T-cell (primary cell): ENCODE results near the gene CD3D. TPM values are rescaled to one million over a fixed set of nuclear protein-coding genes. Genes with fewer than 3 reads are reported as not detected.

Source experiments
- ATAC-seq, 4 experiments: fragments of 200-7000 bp in 3 of 4; fragments of 150-1000 bp in 1 of 4; cut with Tn5 transposase; replicated peaks in 1 of 4; 1 replicate in 3 of 4; 2 replicates in 1 of 4; pipeline ENCODE4 v1.10.0; 2021; ENCODE audit warnings: moderate library complexity in 3 of 4, mild to moderate bottlenecking in 2 of 4, moderate number of reproducible peaks in 1 of 4
- CTCF ChIA-PET, 2 donors: fragments of 300-600 bp; sonication (Branson Sonifier 250); formaldehyde crosslinking; loops; one replicate each; lab custom pipeline; 2022; ENCODE audit warnings: antibody characterized with exemption in 2 of 2; lab: Charles Lee
- POLR2A ChIA-PET, 2 donors: fragments of 300-600 bp; sonication (Branson Sonifier 250); formaldehyde crosslinking; loops; one replicate each; lab custom pipeline; 2022; ENCODE audit warnings: antibody characterized with exemption in 2 of 2; lab: Charles Lee
- DNase-seq, 35 experiments: peaks; one replicate each; pipeline versions ENCODE4 v3.0.0 to v3.0.0-alpha.2; 2013 to 2023
- H3K27ac ChIP-seq: one replicate; pipeline ENCODE4 v1.5.1; 2013; ENCODE audit warnings: low read length
- H3K27me3 ChIP-seq, 2 experiments: replicated peaks in 1 of 2; 1 replicate in 1 of 2; 2 replicates in 1 of 2; pipeline versions ENCODE4 v1.6.1 to v1.7.0; 2013; ENCODE audit warnings: low read length in 1 of 2, mixed read lengths in 1 of 2; ENCODE audit not compliant: control insufficient read depth in 2 of 2, insufficient read depth in 2 of 2; ENCODE audit errors: extremely low read depth in 1 of 2
- H3K36me3 ChIP-seq, 2 donors: 1 replicate in 1 of 2; 2 replicates in 1 of 2; pipeline versions ENCODE4 v1.6.1 to v1.7.0; 2013; ENCODE audit warnings: low read length in 1 of 2; ENCODE audit not compliant: control insufficient read depth in 2 of 2, insufficient read depth in 1 of 2; ENCODE audit errors: extremely low read depth in 1 of 2
- H3K4me1 ChIP-seq, 2 experiments: 1 replicate in 1 of 2; 2 replicates in 1 of 2; pipeline versions ENCODE4 v1.6.1 to v1.7.0; 2013; ENCODE audit warnings: low read length in 2 of 2, mixed read lengths in 1 of 2; ENCODE audit not compliant: insufficient read depth in 2 of 2, control insufficient read depth in 1 of 2; ENCODE audit errors: extremely low read depth in 1 of 2
- H3K4me3 ChIP-seq, 2 donors: 1 replicate in 1 of 2; 2 replicates in 1 of 2; pipeline versions ENCODE4 v1.5.1 to v1.7.0; 2013; ENCODE audit warnings: mild to moderate bottlenecking in 2 of 2, low read length in 1 of 2, moderate library complexity in 1 of 2; ENCODE audit not compliant: control insufficient read depth in 1 of 2; ENCODE audit errors: extremely low read depth in 1 of 2
- H3K9me3 ChIP-seq: 2 replicates; pipeline ENCODE4 v1.7.0; 2013
- H3K27ac Mint-ChIP-seq, 2 donors: one replicate each; pipeline ENCODE4 v1.8.0; 2020 to 2021; ENCODE audit warnings: mild to moderate bottlenecking in 2 of 2, mixed read lengths in 2 of 2
- H3K27me3 Mint-ChIP-seq, 2 donors: one replicate each; pipeline ENCODE4 v1.8.0; 2021 to 2022; ENCODE audit warnings: mixed read lengths in 2 of 2
- H3K36me3 Mint-ChIP-seq: one replicate; pipeline ENCODE4 v1.8.0; 2021; ENCODE audit warnings: mixed read lengths
- H3K4me1 Mint-ChIP-seq, 3 donors: one replicate each; pipeline ENCODE4 v1.8.0; 2020 to 2022; ENCODE audit warnings: mixed read lengths in 3 of 3, mild to moderate bottlenecking in 1 of 3
- H3K4me3 Mint-ChIP-seq, 3 donors: one replicate each; pipeline ENCODE4 v1.8.0; 2020 to 2022; ENCODE audit warnings: mild to moderate bottlenecking in 3 of 3, mixed read lengths in 3 of 3, moderate library complexity in 3 of 3
- H3K9me3 Mint-ChIP-seq, 3 donors: one replicate each; pipeline ENCODE4 v1.8.0; 2020 to 2022; ENCODE audit warnings: mixed read lengths in 3 of 3
- WGBS: methylation state at CpG from one replicate; pipeline ENCODE4 v1.1.5; 2013; ENCODE audit warnings: missing lambda C conversion rate; ENCODE audit not compliant: insufficient coverage; 5-methylcytosine and 5-hydroxymethylcytosine counted together
- total RNA-seq, 35 experiments: library from RNA in 6 of 35; stranded (reverse) in 6 of 35; fragments of 120-200 nt in 1 of 35; gene quantifications; one replicate each; pipeline versions ENCODE4 v1.2.1 to v1.2.4 and lab custom pipeline; 2013 to 2026

Gene CD3D
- total RNA-seq, 5 donors from 2014 or later (not counting 1 experiment from before 2014, with no cell fraction given), result 290 to 409 (median 361) TPM

DNA sequence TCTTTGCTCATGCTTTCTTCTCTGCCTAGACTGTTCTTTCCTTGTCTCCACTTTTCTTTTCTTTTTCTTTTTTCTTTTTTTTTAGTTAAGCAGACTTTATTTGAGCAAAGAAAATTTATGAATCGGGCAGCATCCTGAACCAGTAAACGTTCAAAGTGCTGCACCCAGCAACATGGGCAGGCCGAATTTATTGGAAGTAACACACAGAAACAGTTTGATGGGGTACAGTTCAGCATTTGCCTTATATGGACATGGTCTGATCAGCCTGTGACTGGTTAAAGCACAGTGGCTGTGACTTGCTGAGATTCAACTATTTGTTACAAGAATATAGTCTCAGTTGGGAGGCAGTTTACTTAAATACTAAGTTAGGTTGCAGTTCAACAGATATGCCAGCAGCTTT, 22.0 kb downstream of the CD3D start:
- Histone ChIP-seq H3K4me1 (peaks cover 40 to 73% of the 10 kb centered on the region in 2 experiments), H3K27me3 (no peaks in the 10 kb centered on the region), H3K27ac (no peak overlapping the region), H3K36me3 (peaks cover 0 to 9% of the 10 kb centered on the region in 2 donors), H3K9me3 (no peaks in the 10 kb centered on the region), H3K4me3 (no peak overlapping the region)
- 72% methylated on average over 2 of the region's 3 CpGs for WGBS
- Mint-ChIP-seq H3K4me3 (peak overlapping the region in 1 of 3 donors; percentile 73), H3K27me3 (no peaks in the 10 kb centered on the region), H3K27ac (peak overlapping the region; percentile 95 to 99), H3K36me3 (peaks cover 40% of the 10 kb centered on the region), H3K9me3 (peaks cover 0 to 11% (median 0%) of the 10 kb centered on the region in 3 donors), H3K4me1 (peaks cover 71 to 82% (median 82%) of the 10 kb centered on the region in 3 donors)
- POLR2A ChIA-PET, result no interaction called here
- DNase-seq, result no peak
- no peak for ATAC-seq
- CTCF ChIA-PET, result no interaction called here

- WGBS, result no CpG with 5 or more reads among the region's 1 CpG
Observed at GRCh38 chr11:118319337-118319707, 23.2 kb downstream of the CD3D start.

DNA sequence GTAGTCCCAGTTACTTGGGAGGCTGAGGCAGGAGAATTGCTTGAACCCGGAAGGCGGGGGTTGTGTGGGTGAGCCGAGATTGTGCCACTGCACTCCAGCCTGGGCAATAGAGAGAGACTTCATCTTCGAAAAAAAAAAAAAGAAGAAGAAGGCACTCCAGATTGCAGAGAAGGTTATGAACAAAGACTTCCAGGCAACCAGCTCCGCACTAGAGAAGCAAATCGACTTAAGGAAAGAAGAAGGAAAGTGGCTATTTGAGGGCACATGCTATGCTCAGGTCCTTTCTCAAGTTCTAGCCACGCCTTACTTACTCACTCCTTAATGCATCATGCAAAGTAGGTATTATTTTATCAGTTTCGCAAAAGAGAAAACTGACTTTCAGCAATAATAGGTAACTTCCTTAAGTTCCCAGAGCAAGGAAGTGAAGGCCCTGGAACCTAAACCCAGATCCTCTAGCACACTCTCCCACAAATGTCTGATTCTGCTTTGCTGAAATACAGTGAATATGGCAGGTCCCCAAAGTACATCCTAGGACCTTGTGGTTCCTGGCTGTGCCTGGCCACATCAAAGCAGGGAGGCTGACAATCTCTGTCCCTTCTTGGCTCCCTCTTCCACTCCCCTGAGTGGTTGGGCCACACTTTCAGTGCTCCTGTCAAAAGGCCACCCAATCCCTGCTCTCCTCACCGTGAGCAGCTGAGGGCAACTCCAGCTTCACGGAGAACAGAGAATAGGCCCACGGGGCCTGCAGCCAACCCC, 23.7 kb downstream of the CD3D start:
- WGBS, result 79% methylated on average over 8 of the region's 11 CpGs
- Mint-ChIP-seq H3K27ac (peak overlapping the region; percentile 95 to 99), H3K4me3 (peak overlapping the region in 1 of 3 donors; percentile 73), H3K9me3 (peaks cover 0 to 11% (median 0%) of the 10 kb centered on the region in 3 donors), H3K36me3 (peaks cover 39% of the 10 kb centered on the region), H3K27me3 (no peaks in the 10 kb centered on the region), H3K4me1 (peaks cover 87 to 91% (median 89%) of the 10 kb centered on the region in 3 donors)
- Histone ChIP-seq H3K4me1 (peaks cover 55 to 90% of the 10 kb centered on the region in 2 experiments), H3K9me3 (no peaks in the 10 kb centered on the region), H3K4me3 (no peak overlapping the region), H3K27me3 (no peaks in the 10 kb centered on the region), H3K27ac (peak overlapping the region; percentile 39), H3K36me3 (peaks cover 7 to 24% of the 10 kb centered on the region in 2 donors)
- no peak for DNase-seq
- ChIA-PET CTCF (interaction anchor here (0.6 to 0.9 kb wide), 6 partner anchors 14 to 908 kb away, joined by 3 to 13 read pairs (median 3); partner anchors contain the start of gene CD3E (in 1 of the 2)), POLR2A (interaction anchor here (0.6 to 0.8 kb wide), 3 partner anchors 14 to 105 kb away, joined by 3 to 10 read pairs (median 4); partner anchors contain the start of gene CD3D (in 1 of the 2))
- ATAC-seq, result no peak

More at GRCh38 chr11:118319337-118319707, 23.2 kb downstream of the CD3D start:
- POLR2A ChIA-PET, result no interaction called here
- H3K27ac ChIP-seq, result peak overlapping the region; percentile 39
- DNase-seq (no peak), ATAC-seq (no peak)
- H3K27me3 ChIP-seq, result no peaks in the 10 kb centered on the region
- H3K36me3 ChIP-seq, result peaks cover 4 to 18% of the 10 kb centered on the region in 2 donors
- peaks cover 50 to 85% of the 10 kb centered on the region in 2 experiments for H3K4me1 ChIP-seq
- CTCF ChIA-PET, result no interaction called here
- H3K36me3 Mint-ChIP-seq, result peaks cover 38% of the 10 kb centered on the region
- H3K4me1 Mint-ChIP-seq, result peaks cover 82 to 91% (median 87%) of the 10 kb centered on the region in 3 donors
- H3K27me3 Mint-ChIP-seq, result no peaks in the 10 kb centered on the region
- peak overlapping the region; percentile 95 to 99 for H3K27ac Mint-ChIP-seq
- no peaks in the 10 kb centered on the region for H3K9me3 ChIP-seq
- H3K9me3 Mint-ChIP-seq, result peaks cover 0 to 11% (median 0%) of the 10 kb centered on the region in 3 donors
- no peak overlapping the region for H3K4me3 ChIP-seq
- H3K4me3 Mint-ChIP-seq, result peak overlapping the region in 2 of 3 donors; percentile 1 to 73

- H3K4me3 ChIP-seq, result no peak overlapping the region
- peak overlapping the region in 1 of 3 donors; percentile 73 for H3K4me3 Mint-ChIP-seq
- ChIA-PET CTCF (interaction anchor here (0.6 to 0.9 kb wide), 6 partner anchors 14 to 908 kb away, joined by 3 to 13 read pairs (median 3); partner anchors contain the start of gene CD3E (in 1 of the 2)), POLR2A (interaction anchor here (0.6 to 0.8 kb wide), 5 partner anchors 13 to 798 kb away, joined by 3 to 18 read pairs (median 10); partner anchors contain the start of gene CD3D (in 1 of the 2))
- H3K4me1 ChIP-seq, result peaks cover 60 to 96% of the 10 kb centered on the region in 2 experiments
- no peaks in the 10 kb centered on the region for H3K9me3 ChIP-seq
- peaks cover 39% of the 10 kb centered on the region for H3K36me3 Mint-ChIP-seq
- H3K27ac ChIP-seq, result peak overlapping the region; percentile 39
- H3K9me3 Mint-ChIP-seq, result peaks cover 0 to 11% (median 0%) of the 10 kb centered on the region in 3 donors
- ATAC-seq (no peak), DNase-seq (no peak)
- H3K27me3 ChIP-seq, result no peaks in the 10 kb centered on the region
- H3K27me3 Mint-ChIP-seq, result no peaks in the 10 kb centered on the region
- 76% methylated on average over 2 of the region's 4 CpGs for WGBS
- peak overlapping the region; percentile 95 to 99 for H3K27ac Mint-ChIP-seq
- H3K4me1 Mint-ChIP-seq, result peaks cover 88% of the 10 kb centered on the region in 3 donors
- H3K36me3 ChIP-seq, result peaks cover 12 to 30% of the 10 kb centered on the region in 2 donors
Observed at GRCh38 chr11:118318124-118318523, 24.4 kb downstream of the CD3D start.

DNA sequence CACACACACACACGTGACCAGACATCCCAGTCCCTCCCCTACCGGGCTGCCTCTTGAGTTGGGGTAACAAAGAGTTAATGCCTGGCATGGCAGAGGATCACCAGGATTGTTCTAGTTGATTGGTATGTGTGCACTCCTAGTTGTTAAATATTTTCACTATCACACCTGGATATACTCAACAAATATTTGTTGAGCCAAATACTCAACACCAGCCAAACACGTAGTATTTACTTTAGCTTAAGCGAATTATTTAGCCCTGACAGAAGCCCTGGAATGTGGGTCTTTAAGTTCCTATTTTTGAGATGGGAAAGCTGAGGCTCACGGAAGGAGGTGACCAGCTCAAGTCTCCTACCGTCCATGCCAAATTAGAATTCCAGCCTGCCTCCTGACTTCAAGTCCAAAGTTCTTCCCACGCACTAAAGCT, 27.5 kb downstream of the CD3D start:
- Histone ChIP-seq H3K9me3 (no peaks in the 10 kb centered on the region), H3K4me1 (peaks cover 78 to 81% of the 10 kb centered on the region in 2 experiments), H3K4me3 (no peak overlapping the region), H3K27ac (peak overlapping the region; percentile 78), H3K27me3 (no peaks in the 10 kb centered on the region), H3K36me3 (peaks cover 12 to 57% of the 10 kb centered on the region in 2 donors)
- Mint-ChIP-seq H3K9me3 (peaks cover 0 to 7% (median 0%) of the 10 kb centered on the region in 3 donors), H3K36me3 (peaks cover 54% of the 10 kb centered on the region), H3K27ac (peak overlapping the region; percentile 99), H3K27me3 (no peaks in the 10 kb centered on the region), H3K4me3 (peak overlapping the region in 1 of 3 donors; percentile 53), H3K4me1 (peaks cover 91 to 92% (median 91%) of the 10 kb centered on the region in 3 donors)
- ChIA-PET CTCF (no interaction called here), POLR2A (interaction anchor here in 1 of 2 donors (0.7 kb wide), 1 partner anchor 24 kb away, joined by 5 read pairs; no protein-coding TSS in a partner anchor)
- ATAC-seq, result no peak
- no CpG with 5 or more reads among the region's 7 CpGs for WGBS
- no peak for DNase-seq

DNA sequence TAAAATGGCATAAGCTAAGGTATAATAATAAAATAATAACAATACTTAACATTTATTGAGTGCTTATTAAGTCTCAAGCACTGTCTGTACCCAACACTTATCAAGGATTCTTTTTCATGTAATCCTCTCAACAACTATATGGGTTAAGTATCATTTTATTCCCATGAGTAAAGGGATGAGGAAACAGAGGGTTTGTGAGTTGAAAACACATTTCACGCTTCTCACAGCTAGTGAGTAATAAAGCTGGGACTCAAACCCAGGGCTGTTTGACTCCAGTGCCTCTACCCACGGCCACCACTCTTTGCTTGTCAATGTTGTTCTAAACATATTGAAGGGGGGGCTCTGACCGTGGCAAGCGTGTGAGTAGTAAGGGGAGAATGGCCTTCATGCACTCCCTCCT, 29.3 kb downstream of the CD3D start:
- POLR2A ChIA-PET, result no interaction called here
- CTCF ChIA-PET, result interaction anchor here (0.5 to 1.9 kb wide), 2 partner anchors 32 to 50 kb away, joined by 6 to 8 read pairs; no protein-coding TSS in a partner anchor
- Histone ChIP-seq H3K4me1 (peaks cover 67 to 79% of the 10 kb centered on the region in 2 experiments), H3K27ac (peak overlapping the region; percentile 61), H3K27me3 (no peaks in the 10 kb centered on the region), H3K36me3 (peaks cover 12 to 70% of the 10 kb centered on the region in 2 donors), H3K4me3 (no peak overlapping the region), H3K9me3 (no peaks in the 10 kb centered on the region)
- Mint-ChIP-seq H3K27me3 (no peaks in the 10 kb centered on the region), H3K9me3 (no peaks in the 10 kb centered on the region), H3K4me1 (peaks cover 89 to 91% (median 90%) of the 10 kb centered on the region in 3 donors), H3K36me3 (peaks cover 63% of the 10 kb centered on the region), H3K27ac (peak overlapping the region; percentile 92 to 93), H3K4me3 (peak overlapping the region in 1 of 3 donors; percentile 41)
- WGBS, result no CpG with 5 or more reads among the region's 4 CpGs
- DNase-seq (no peak), ATAC-seq (no peak)
